Parathyroid adenoma (tissue), 2 donors: ENCODE measurements around the gene SF3B3.

ENCODE experiments used
- H2AFZ ChIP-seq: fragments of 300-600 bp; sonication (generic); one replicate; pipeline ENCODE4 v1.7.0; 2017; ENCODE audit warnings: antibody characterized with exemption, mild to moderate bottlenecking
- H3K27ac ChIP-seq: fragments of 300-600 bp; sonication (generic); one replicate; pipeline ENCODE4 v1.7.0; 2017
- H3K27me3 ChIP-seq: fragments of 300-600 bp; sonication (generic); one replicate; pipeline ENCODE4 v1.7.0; 2017; ENCODE audit warnings: low read length; ENCODE audit not compliant: control insufficient read depth, insufficient read depth
- H3K36me3 ChIP-seq: fragments of 300-600 bp; sonication (generic); one replicate; pipeline ENCODE4 v1.7.0; 2017; ENCODE audit warnings: low read length; ENCODE audit not compliant: control insufficient read depth, insufficient read depth
- H3K4me1 ChIP-seq: fragments of 300-600 bp; sonication (generic); one replicate; pipeline ENCODE4 v1.7.0; 2017; ENCODE audit warnings: control low read depth
- H3K4me2 ChIP-seq: fragments of 300-600 bp; sonication (generic); one replicate; pipeline ENCODE4 v1.7.0; 2017; ENCODE audit warnings: low read length
- H3K4me3 ChIP-seq: fragments of 300-600 bp; sonication (generic); one replicate; pipeline ENCODE4 v1.7.0; 2017; ENCODE audit warnings: low read depth, low read length
- H3K79me2 ChIP-seq: fragments of 300-600 bp; sonication (generic); one replicate; pipeline ENCODE4 v1.7.0; 2017; ENCODE audit warnings: control low read depth
- H3K9ac ChIP-seq: fragments of 300-600 bp; sonication (generic); one replicate; pipeline ENCODE4 v1.7.0; 2017; ENCODE audit warnings: mild to moderate bottlenecking
- H3K9me3 ChIP-seq: fragments of 300-600 bp; sonication (generic); one replicate; pipeline ENCODE4 v1.7.0; 2017; ENCODE audit warnings: low read length; ENCODE audit not compliant: control insufficient read depth
- CTCF ChIP-seq: fragments of 300-600 bp; sonication (generic); IDR thresholded peaks from one replicate; pipeline ENCODE4 v1.7.0; 2017; ENCODE audit warnings: antibody characterized with exemption, mild to moderate bottlenecking
- donor health status: primary hyperparathyroidism.

Gene SF3B3

GRCh38 chr16:70597135-70597835 lies 73.7 kb downstream of the SF3B3 start:
- Histone ChIP-seq H3K79me2 (no peaks in the 10 kb centered on the region), H3K27ac (no peak overlapping the region), H3K4me3 (no peak overlapping the region), H3K9me3 (no peaks in the 10 kb centered on the region), H3K4me1 (peaks cover 33% of the 10 kb centered on the region), H3K27me3 (no peaks in the 10 kb centered on the region), H3K4me2 (no peak overlapping the region), H2AFZ (no peak overlapping the region), H3K36me3 (no peaks in the 10 kb centered on the region), H3K9ac (no peak overlapping the region)
- TF ChIP-seq CTCF = no peak

GRCh38 chr16:70598937-70599503 lies 75.4 kb downstream of the SF3B3 start:
- Histone ChIP-seq H3K9me3 (no peaks in the 10 kb centered on the region), H3K4me3 (no peak overlapping the region), H3K36me3 (no peaks in the 10 kb centered on the region), H3K4me1 (peaks cover 31% of the 10 kb centered on the region), H3K4me2 (peak overlapping the region; percentile 1), H3K9ac (no peak overlapping the region), H3K79me2 (no peaks in the 10 kb centered on the region), H2AFZ (peak overlapping the region; percentile 33), H3K27ac (peak overlapping the region; percentile 26), H3K27me3 (no peaks in the 10 kb centered on the region)
- no peak for TF ChIP-seq CTCF

- no peak overlapping the region for H3K9ac ChIP-seq
- H2AFZ ChIP-seq = no peak overlapping the region
- no peak overlapping the region for H3K27ac ChIP-seq
- H3K9me3 ChIP-seq = no peaks in the 10 kb centered on the region
- H3K4me1 ChIP-seq = peaks cover 20% of the 10 kb centered on the region
- no peak overlapping the region for H3K4me2 ChIP-seq
- H3K36me3 ChIP-seq = no peaks in the 10 kb centered on the region
- H3K4me3 ChIP-seq = no peak overlapping the region
- H3K27me3 ChIP-seq = no peaks in the 10 kb centered on the region
- no peaks in the 10 kb centered on the region for H3K79me2 ChIP-seq
- TF ChIP-seq CTCF = no peak
Observed at GRCh38 chr16:70600730-70601129, 77.1 kb downstream of the SF3B3 start.

- H3K27me3 ChIP-seq = no peaks in the 10 kb centered on the region
- no peaks in the 10 kb centered on the region for H3K9me3 ChIP-seq
- H3K27ac ChIP-seq = no peak overlapping the region
- H3K4me2 ChIP-seq = no peak overlapping the region
- H3K4me1 ChIP-seq = peaks cover 20% of the 10 kb centered on the region
- no peaks in the 10 kb centered on the region for H3K36me3 ChIP-seq
- H3K9ac ChIP-seq = no peak overlapping the region
- H3K4me3 ChIP-seq = no peak overlapping the region
- peak overlapping the region; percentile 48 for H2AFZ ChIP-seq
- no peaks in the 10 kb centered on the region for H3K79me2 ChIP-seq
- TF ChIP-seq CTCF = no peak
Observed at GRCh38 chr16:70601576-70602575, 78.3 kb downstream of the SF3B3 start.
